HUDEP-2 (cell line): ENCODE data around the gene OTULINL.
A peak's percentile ranks its signal among the peaks of the same experiment; 100 is the strongest.
"Not testable (repeated sequence)": the region's sequence is repeated elsewhere in the genome, so short reads cannot be mapped to it uniquely, and the experiment has no call there.

Source experiments
- DNase-seq, 76 experiments: peaks; one replicate each; lab custom pipeline; 2025; ENCODE audit not compliant: unreplicated experiment in 76 of 76; lab: John Stamatoyannopoulos, UW

OTULINL gene

GRCh38 chr5:14581106-14581890 lies at the start of gene OTULINL:
Gene OTULINL (plus strand): TSS chr5:14581792. CDS start chr5:14581895, 103 bp downstream.
- DNase-seq: peak in 68 of 76 experiments; percentile 2 to 83 (median 55)

DNA sequence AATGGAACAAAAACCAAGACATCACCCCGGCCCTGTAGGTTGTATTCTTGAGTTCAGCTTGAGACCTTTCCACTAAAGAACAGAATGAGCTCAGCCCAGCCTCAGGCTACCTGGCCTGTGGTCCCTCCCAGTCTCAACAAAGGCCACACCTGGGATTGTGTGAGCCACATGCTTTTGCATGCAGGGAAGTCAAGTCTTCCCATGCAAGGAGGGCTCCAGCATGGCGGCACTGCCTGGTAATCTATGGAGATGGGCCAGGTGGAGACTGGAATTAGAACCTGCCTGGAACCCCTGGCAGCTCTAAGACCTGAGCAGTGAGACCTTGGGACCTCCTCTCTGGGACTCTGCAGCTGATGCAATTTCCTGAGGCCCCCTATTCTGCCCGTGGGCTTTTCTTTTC lies 49.4 kb upstream of the OTULINL start:
- DNase-seq: no peak

- no peak for DNase-seq
Observed at GRCh38 chr5:14534773-14535172, 46.8 kb upstream of the OTULINL start.

DNA sequence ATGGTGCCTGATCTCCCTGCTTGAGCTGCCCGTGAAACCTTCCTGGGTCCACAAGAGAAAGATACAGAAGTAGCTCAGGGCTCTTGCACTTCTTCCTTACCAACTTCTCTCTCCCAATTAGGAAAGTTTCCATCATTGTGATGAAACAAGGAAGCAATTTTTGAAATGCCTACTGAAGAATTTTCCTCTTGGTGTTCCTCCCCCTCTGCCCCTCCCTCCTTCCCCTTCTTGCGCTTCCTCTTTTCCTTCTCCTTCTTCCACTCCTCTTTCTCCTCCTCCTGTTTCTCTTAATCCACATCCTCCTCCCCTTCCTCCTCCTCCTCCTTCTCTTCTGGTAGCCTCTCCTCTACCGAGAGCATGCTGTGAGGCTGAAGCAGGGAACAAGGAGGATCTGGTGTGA lies 36.3 kb upstream of the OTULINL start:
- DNase-seq: no peak

DNA sequence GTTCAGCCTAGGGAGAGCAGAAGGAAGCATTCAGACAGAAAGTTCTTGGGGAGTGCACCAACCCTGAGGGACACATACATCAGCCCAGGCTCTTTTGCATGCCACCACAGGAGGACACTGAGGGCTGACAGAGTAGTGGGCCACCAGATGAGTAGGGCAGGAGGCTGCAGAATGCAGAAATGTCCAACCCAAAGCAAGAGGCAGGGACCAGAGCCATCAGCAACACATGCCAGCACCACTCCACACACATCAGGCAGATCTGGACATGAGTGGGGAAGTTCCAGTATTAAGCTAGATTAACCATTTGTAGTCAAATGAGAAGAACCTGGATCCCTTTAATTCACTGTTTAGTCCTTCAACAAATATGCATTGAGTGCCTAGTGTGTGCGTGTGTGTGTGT lies 35.7 kb upstream of the OTULINL start:
- no peak for DNase-seq

- no peak for DNase-seq
Observed at GRCh38 chr5:14547666-14548065, 33.9 kb upstream of the OTULINL start.

- DNase-seq: no peak
Observed at GRCh38 chr5:14551211-14551610, 30.4 kb upstream of the OTULINL start.

- DNase-seq: no peak
Observed at GRCh38 chr5:14552017-14552416, 29.6 kb upstream of the OTULINL start.

DNA sequence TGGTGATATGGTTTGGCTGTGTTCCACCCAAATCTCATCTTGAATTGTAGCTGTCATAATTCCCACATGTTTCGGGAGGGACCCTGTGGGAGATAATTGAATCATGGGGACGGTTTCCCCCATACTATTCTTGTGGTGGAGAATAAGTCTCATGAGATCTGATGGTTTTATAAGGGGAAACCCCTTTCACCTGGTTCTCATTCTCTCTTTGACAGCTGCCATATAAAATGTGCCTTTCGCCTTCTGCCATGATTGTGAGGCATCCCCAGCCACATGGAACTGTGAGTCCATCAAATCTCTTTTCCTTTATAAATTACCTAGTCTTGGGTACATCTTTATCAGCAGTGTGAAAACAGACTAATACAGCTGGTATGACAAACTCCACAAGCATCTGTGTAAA lies 27.3 kb upstream of the OTULINL start:
- DNase-seq: not testable (repeated sequence)

- DNase-seq: no peak
Observed at GRCh38 chr5:14556015-14556414, 25.6 kb upstream of the OTULINL start.

- DNase-seq: no peak
Observed at GRCh38 chr5:14557203-14557770, 24.3 kb upstream of the OTULINL start.

GRCh38 chr5:14557791-14558415 lies 23.7 kb upstream of the OTULINL start:
- DNase-seq: no peak

GRCh38 chr5:14560091-14560595 lies 21.4 kb upstream of the OTULINL start:
- DNase-seq: no peak

GRCh38 chr5:14561741-14562140 lies 19.9 kb upstream of the OTULINL start:
- DNase-seq: no peak

DNA sequence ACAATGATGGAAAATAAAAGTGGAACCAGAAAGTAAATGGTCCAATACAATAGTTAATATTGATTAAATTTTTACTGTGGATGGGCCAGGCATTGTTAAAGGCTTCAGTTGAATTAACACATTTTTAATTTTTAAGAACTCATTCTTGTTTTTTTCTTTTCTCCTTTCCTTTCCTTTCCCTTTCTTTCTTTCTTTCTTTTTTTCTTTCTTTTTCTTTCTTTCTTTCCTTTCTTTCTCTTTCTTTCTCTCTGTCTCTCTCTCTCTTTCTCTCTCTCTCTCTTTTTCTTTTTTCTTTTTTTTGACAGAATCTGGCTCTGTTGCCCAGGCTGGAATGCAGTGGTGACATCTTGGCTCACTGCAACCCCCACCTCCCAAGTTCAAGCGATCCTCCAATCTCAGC lies 13.3 kb upstream of the OTULINL start:
- no peak for DNase-seq

DNA sequence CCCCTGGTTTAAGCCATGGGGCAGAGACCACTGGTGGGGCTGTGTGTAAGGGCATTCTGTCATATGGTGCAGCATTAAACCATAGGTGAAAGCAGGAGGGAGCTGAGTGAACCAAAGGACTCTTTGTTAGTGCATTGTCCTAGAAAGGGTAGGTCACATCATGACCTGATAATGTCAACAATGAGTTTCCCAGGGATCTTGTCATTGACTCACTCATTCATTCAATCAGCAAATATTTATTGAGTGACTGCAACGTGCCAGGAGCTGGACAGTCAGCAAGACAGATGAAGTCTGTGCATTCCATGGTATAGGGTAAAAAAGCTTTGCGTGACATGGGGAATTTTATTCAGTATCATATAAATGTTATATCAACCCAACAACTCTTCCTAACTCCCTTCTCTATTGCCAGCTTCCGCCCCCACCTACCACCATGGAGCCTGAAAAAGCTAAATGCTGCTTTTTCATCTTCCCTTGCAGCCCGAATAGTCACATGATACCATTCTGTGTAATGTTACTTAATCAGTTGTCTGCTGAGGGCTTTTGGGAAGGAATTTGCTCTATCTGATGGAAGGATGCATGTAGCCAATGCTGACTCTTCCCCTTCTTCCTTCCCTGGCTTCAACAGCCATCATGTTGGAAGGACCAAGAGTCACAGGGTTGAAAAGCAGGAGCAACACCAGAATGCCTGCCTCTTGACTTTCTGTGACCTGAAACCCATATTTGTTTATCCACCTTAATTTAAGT lies 11.5 kb upstream of the OTULINL start:
- no peak for DNase-seq

DNA sequence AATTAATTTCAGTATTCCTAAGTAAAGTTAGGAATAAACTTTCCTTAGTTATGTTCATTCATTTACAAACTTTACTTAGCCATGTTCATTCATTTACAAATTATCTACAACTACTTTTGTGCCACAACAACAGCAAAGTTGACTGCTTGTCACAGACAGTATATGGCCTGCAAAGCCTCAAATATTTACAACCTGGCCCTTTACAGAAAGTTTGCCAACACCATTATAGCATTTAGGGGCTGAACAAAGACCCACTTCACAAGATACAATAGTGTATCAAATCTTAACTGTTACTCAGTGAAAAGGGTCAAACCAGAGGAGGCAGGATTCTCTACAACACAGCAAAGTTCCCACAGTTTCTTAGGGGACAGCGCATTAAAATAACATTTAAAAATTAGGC lies 9.7 kb upstream of the OTULINL start:
- no peak for DNase-seq

GRCh38 chr5:14572385-14572784 lies 9.2 kb upstream of the OTULINL start:
- DNase-seq: no peak

- DNase-seq: no peak
Observed at GRCh38 chr5:14572836-14573235, 8.8 kb upstream of the OTULINL start.

- no peak for DNase-seq
Observed at GRCh38 chr5:14574096-14574495, 7.5 kb upstream of the OTULINL start.

DNA sequence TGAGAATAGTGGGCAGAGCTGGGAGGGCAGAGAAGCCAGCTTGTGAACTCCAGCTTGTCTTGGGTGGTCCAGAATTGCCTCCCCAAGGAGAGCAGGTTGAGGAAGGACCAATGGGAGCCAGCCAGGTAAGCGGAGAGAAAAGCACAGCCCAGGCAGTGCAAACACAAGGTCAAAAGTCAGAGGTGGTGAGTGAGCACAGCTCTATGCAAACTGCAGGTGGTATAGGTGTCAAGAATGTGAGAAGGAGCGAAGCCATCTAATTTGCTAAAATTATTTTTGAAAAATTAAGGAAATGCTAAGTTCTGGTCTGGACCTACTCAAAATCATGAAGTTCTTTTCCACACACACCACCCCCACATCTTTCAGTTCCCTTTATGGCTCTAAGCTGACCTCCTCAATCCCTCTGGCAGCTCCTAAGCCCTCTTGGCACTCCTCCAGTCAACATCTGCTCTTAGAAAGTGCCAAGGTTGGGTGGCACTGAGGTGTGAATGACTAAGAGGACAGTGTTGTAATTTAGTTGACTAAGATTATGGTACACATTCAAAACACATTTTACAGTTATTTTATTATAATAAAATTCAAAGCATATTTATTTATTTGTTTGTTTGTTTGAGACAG lies 6.6 kb upstream of the OTULINL start:
- no peak for DNase-seq
